Kidney capillary endothelial cell (primary cell): ENCODE data around the gene MAN1A1.

Experiments used
- DNase-seq: peaks from one replicate; pipeline ENCODE4 v3.0.0-alpha.2; 2018; ENCODE audit warnings: low spot score

Gene MAN1A1

GRCh38 chr6:119233312-119233984 is 116.1 kb downstream of the MAN1A1 start:
- DNase-seq = no peak

GRCh38 chr6:119231394-119231793 is 118.2 kb downstream of the MAN1A1 start:
- no peak for DNase-seq

GRCh38 chr6:119230160-119230559 is 119.4 kb downstream of the MAN1A1 start:
- no peak for DNase-seq

GRCh38 chr6:119227377-119227776 is 122.2 kb downstream of the MAN1A1 start:
- DNase-seq = no peak

GRCh38 chr6:119226089-119226488 is 123.5 kb downstream of the MAN1A1 start:
- DNase-seq = no peak

GRCh38 chr6:119224095-119224701 is 125.4 kb downstream of the MAN1A1 start:
- no peak for DNase-seq

- no peak for DNase-seq
Measured at GRCh38 chr6:119220452-119220851, 129.1 kb downstream of the MAN1A1 start.

- DNase-seq = no peak
Measured at GRCh38 chr6:119218548-119218947, 131.0 kb downstream of the MAN1A1 start.

- no peak for DNase-seq
Measured at GRCh38 chr6:119215885-119216590, 133.5 kb downstream of the MAN1A1 start.

- no peak for DNase-seq
Measured at GRCh38 chr6:119215309-119215708, 134.3 kb downstream of the MAN1A1 start.

GRCh38 chr6:119210596-119210995 is 139.0 kb downstream of the MAN1A1 start:
- no peak for DNase-seq

GRCh38 chr6:119209452-119210205 is 139.9 kb downstream of the MAN1A1 start:
- no peak for DNase-seq

- DNase-seq = no peak
Measured at GRCh38 chr6:119207971-119208725, 141.4 kb downstream of the MAN1A1 start.

GRCh38 chr6:119207327-119207726 is 142.2 kb downstream of the MAN1A1 start:
- no peak for DNase-seq

GRCh38 chr6:119205911-119206618 is 143.5 kb downstream of the MAN1A1 start:
- no peak for DNase-seq

- no peak for DNase-seq
Measured at GRCh38 chr6:119204719-119205118, 144.8 kb downstream of the MAN1A1 start.

- DNase-seq = no peak
Measured at GRCh38 chr6:119201480-119201879, 148.1 kb downstream of the MAN1A1 start.

- DNase-seq = no peak
Measured at GRCh38 chr6:119200512-119201175, 148.9 kb downstream of the MAN1A1 start.

GRCh38 chr6:119197271-119197670 is 152.3 kb downstream of the MAN1A1 start:
- DNase-seq = peak; percentile 19

- DNase-seq = no peak
Measured at GRCh38 chr6:119196715-119197114, 152.8 kb downstream of the MAN1A1 start.

- no peak for DNase-seq
Measured at GRCh38 chr6:119195848-119196247, 153.7 kb downstream of the MAN1A1 start.
